ENCODE data around the gene CASZ1. TPM values are rescaled to one million over a fixed set of nuclear protein-coding genes. Genes with fewer than 3 reads are reported as not detected.

CASZ1 gene
- total RNA-seq, 1 donor from 2014 or later: 3.4 TPM

- H3K36me3 ChIP-seq: no peaks in the 10 kb centered on the region
- H3K4me1 Mint-ChIP-seq: peaks cover 37% of the 10 kb centered on the region
- peaks cover 55% of the 10 kb centered on the region for H4K20me1 ChIP-seq (ENCODE audit: low read depth)
- H3K27ac ChIP-seq: no peak overlapping the region
- H2AFZ ChIP-seq (replicated peaks): no peak overlapping the region
- no peak overlapping the region for H3K9ac ChIP-seq
- no peaks in the 10 kb centered on the region for H3K9me3 ChIP-seq (ENCODE audit: low read depth)
- H3K4me3 ChIP-seq: peak overlapping the region; percentile 91
- H3K4me1 ChIP-seq: peaks cover 63% of the 10 kb centered on the region
- H3K79me2 ChIP-seq (ENCODE audit: low read depth): peaks cover 14% of the 10 kb centered on the region
- peaks cover 58% of the 10 kb centered on the region for H3F3A ChIP-seq (ENCODE audit: low read depth)
- no peaks in the 10 kb centered on the region for H3K36me3 Mint-ChIP-seq
- TF ChIP-seq EZH2phosphoT487 (IDR thresholded peaks at IDR 0.05) (no peak), EZH2 (IDR thresholded peaks at IDR 0.05) (no peak)
- peaks cover 27% of the 10 kb centered on the region for H3K27me3 Mint-ChIP-seq (ENCODE audit: insufficient read depth, low read depth)
- no peak overlapping the region for H3K27ac Mint-ChIP-seq
- H3K4me2 ChIP-seq: peak overlapping the region; percentile 97
- peaks cover 2% of the 10 kb centered on the region for H3K9me3 Mint-ChIP-seq
- H3K27me3 ChIP-seq: peaks cover 42% of the 10 kb centered on the region
- H3K4me3 Mint-ChIP-seq: peak overlapping the region; percentile 96
- DNase-seq (ENCODE audit: low spot score): peak; percentile 66
Measured at GRCh38 chr1:10794724-10795275, 1.6 kb downstream of the CASZ1 start.

GRCh38 chr1:10793129-10793651 is 3.3 kb downstream of the CASZ1 start:
- Mint-ChIP-seq H3K36me3 (no peaks in the 10 kb centered on the region), H3K27me3 (ENCODE audit: insufficient read depth, low read depth) (peaks cover 18% of the 10 kb centered on the region), H3K4me3 (peak overlapping the region; percentile 91), H3K4me1 (peaks cover 25% of the 10 kb centered on the region), H3K27ac (peak overlapping the region; percentile 62), H3K9me3 (no peaks in the 10 kb centered on the region)
- Histone ChIP-seq H2AFZ (replicated peaks) (no peak overlapping the region), H3K4me2 (peak overlapping the region; percentile 97), H3K27me3 (peaks cover 42% of the 10 kb centered on the region), H3K79me2 (ENCODE audit: low read depth) (peaks cover 16% of the 10 kb centered on the region), H3K27ac (no peak overlapping the region), H3K4me1 (peaks cover 66% of the 10 kb centered on the region), H3K36me3 (no peaks in the 10 kb centered on the region), H3F3A (ENCODE audit: low read depth) (peaks cover 53% of the 10 kb centered on the region), H4K20me1 (ENCODE audit: low read depth) (peaks cover 69% of the 10 kb centered on the region), H3K4me3 (peak overlapping the region; percentile 91), H3K9me3 (ENCODE audit: low read depth) (no peaks in the 10 kb centered on the region), H3K9ac (no peak overlapping the region)
- TF ChIP-seq EZH2phosphoT487 (IDR thresholded peaks at IDR 0.05) (no peak), EZH2 (IDR thresholded peaks at IDR 0.05) (no peak)
- DNase-seq (ENCODE audit: low spot score): peak; percentile 66

GRCh38 chr1:10791105-10791951 is 5.1 kb downstream of the CASZ1 start:
- no peaks in the 10 kb centered on the region for H3K36me3 ChIP-seq
- H3F3A ChIP-seq (ENCODE audit: low read depth): peaks cover 45% of the 10 kb centered on the region
- Mint-ChIP-seq H3K4me3 (no peak overlapping the region), H3K27ac (no peak overlapping the region), H3K9me3 (no peaks in the 10 kb centered on the region), H3K4me1 (peaks cover 28% of the 10 kb centered on the region), H3K36me3 (peaks cover 2% of the 10 kb centered on the region), H3K27me3 (ENCODE audit: insufficient read depth, low read depth) (peaks cover 18% of the 10 kb centered on the region)
- H3K9ac ChIP-seq: no peak overlapping the region
- peak overlapping the region; percentile 14 for H3K4me3 ChIP-seq
- DNase-seq (ENCODE audit: low spot score): peak; percentile 39
- peaks cover 42% of the 10 kb centered on the region for H3K27me3 ChIP-seq
- H3K27ac ChIP-seq: no peak overlapping the region
- TF ChIP-seq CTCF (IDR thresholded peaks at IDR 0.05) (no peak), EZH2phosphoT487 (IDR thresholded peaks at IDR 0.05) (no peak), EZH2 (IDR thresholded peaks at IDR 0.05) (no peak)
- peak overlapping the region; percentile 19 for H3K4me2 ChIP-seq
- peaks cover 54% of the 10 kb centered on the region for H3K4me1 ChIP-seq
- no peak overlapping the region for H2AFZ ChIP-seq (replicated peaks)
- no peaks in the 10 kb centered on the region for H3K9me3 ChIP-seq (ENCODE audit: low read depth)
- H3K79me2 ChIP-seq (ENCODE audit: low read depth): peaks cover 31% of the 10 kb centered on the region
- H4K20me1 ChIP-seq (ENCODE audit: low read depth): peaks cover 78% of the 10 kb centered on the region

- H3K36me3 Mint-ChIP-seq: peaks cover 2% of the 10 kb centered on the region
- Histone ChIP-seq H3K27me3 (peaks cover 29% of the 10 kb centered on the region), H3K79me2 (ENCODE audit: low read depth) (peaks cover 33% of the 10 kb centered on the region), H4K20me1 (ENCODE audit: low read depth) (peaks cover 69% of the 10 kb centered on the region), H3F3A (ENCODE audit: low read depth) (peaks cover 42% of the 10 kb centered on the region), H2AFZ (replicated peaks) (no peak overlapping the region), H3K36me3 (no peaks in the 10 kb centered on the region), H3K4me2 (peak overlapping the region; percentile 47), H3K27ac (peak overlapping the region; percentile 8), H3K4me3 (no peak overlapping the region), H3K9ac (no peak overlapping the region), H3K4me1 (peaks cover 50% of the 10 kb centered on the region), H3K9me3 (ENCODE audit: low read depth) (no peaks in the 10 kb centered on the region)
- peaks cover 37% of the 10 kb centered on the region for H3K4me1 Mint-ChIP-seq
- H3K27ac Mint-ChIP-seq: no peak overlapping the region
- peaks cover 23% of the 10 kb centered on the region for H3K27me3 Mint-ChIP-seq (ENCODE audit: insufficient read depth, low read depth)
- no peak for TF ChIP-seq CTCF (IDR thresholded peaks at IDR 0.05)
- no peak for TF ChIP-seq EZH2 (IDR thresholded peaks at IDR 0.05)
- no peaks in the 10 kb centered on the region for H3K9me3 Mint-ChIP-seq
- H3K4me3 Mint-ChIP-seq: no peak overlapping the region
- no peak for DNase-seq (ENCODE audit: low spot score)
Measured at GRCh38 chr1:10789803-10790702, 6.4 kb downstream of the CASZ1 start.

Data from neural progenitor cell (in vitro differentiated cells).